LNCAP (cell line): Measurements from ENCODE around the gene DNAJB4.

Source experiments
- CTCF ChIP-seq: fragments of 450-650 bp; IDR thresholded peaks from 2 replicates; pipeline ENCODE4 v1.5.1; 2017; ENCODE audit warnings: mild to moderate bottlenecking

The DNAJB4 gene

GRCh38 chr1:78009276-78009675, 4.5 kb downstream of the DNAJB4 start:
- TF ChIP-seq CTCF = no peak

- TF ChIP-seq CTCF = no peak
Measured at GRCh38 chr1:78009836-78010235, 5.1 kb downstream of the DNAJB4 start.

GRCh38 chr1:78011050-78011449, 6.3 kb downstream of the DNAJB4 start:
- TF ChIP-seq CTCF = no peak

- no peak for TF ChIP-seq CTCF
Measured at GRCh38 chr1:78015148-78015547, 10.4 kb downstream of the DNAJB4 start.

GRCh38 chr1:78019024-78019423, 14.3 kb downstream of the DNAJB4 start:
- no peak for TF ChIP-seq CTCF

GRCh38 chr1:78029793-78030192, 25.1 kb downstream of the DNAJB4 start:
- TF ChIP-seq CTCF = no peak

- TF ChIP-seq CTCF = no peak
Measured at GRCh38 chr1:78032996-78033796, 28.5 kb downstream of the DNAJB4 start.

- no peak for TF ChIP-seq CTCF
Measured at GRCh38 chr1:78033797-78034172, 29.0 kb downstream of the DNAJB4 start.
